Measurements from ENCODE around the gene GRWD1. TPM values are rescaled to one million over a fixed set of nuclear protein-coding genes. Genes with fewer than 3 reads are reported as not detected.
A peak's percentile ranks its signal among the peaks of the same experiment; 100 is the strongest.

The GRWD1 gene
- total and polyA plus RNA-seq, 2 of the 13 experiments (the other 11 are each of a cell fraction or from before 2014, with no cell fraction given), result 10.8 to 46.6 TPM

- TF ChIP-seq HIVEP1 (CRISPR knock-in tag; IDR thresholded peaks at IDR 0.05) (peak; percentile 51), MIER2 (CRISPR knock-in tag; IDR thresholded peaks at IDR 0.05) (no peak), ZEB1 (IDR thresholded peaks at IDR 0.05; ENCODE audit: insufficient replicate concordance, low read depth) (no peak), SMAD9 (CRISPR knock-in tag; IDR thresholded peaks at IDR 0.05) (no peak), ZNF329 (CRISPR knock-in tag; IDR thresholded peaks at IDR 0.05; ENCODE audit: low read depth) (peak; percentile 80; the same call in 1 of the 2 replicates), PTBP1 (IDR thresholded peaks at IDR 0.05; ENCODE audit: low read depth, low read length, poor library complexity, severe bottlenecking) (no peak), ZNF616 (CRISPR knock-in tag; IDR thresholded peaks at IDR 0.05; ENCODE audit: low read depth) (0 out of 2 replicates have a peak, but pooled peaks have one; percentile 56), KDM2A (CRISPR knock-in tag; IDR thresholded peaks at IDR 0.05; ENCODE audit: borderline replicate concordance, low read depth) (peak; percentile 44; the same call in 1 of the 2 replicates), ATF7 (IDR thresholded peaks at IDR 0.05) (no peak), ATF7 (CRISPR knock-in tag; IDR thresholded peaks at IDR 0.05) (no peak), ARNT2 (CRISPR knock-in tag; IDR thresholded peaks at IDR 0.05; ENCODE audit: low read depth) (no peak; the same call in 1 of the 2 replicates), ZNF550 (CRISPR knock-in tag; IDR thresholded peaks at IDR 0.05; ENCODE audit: borderline replicate concordance) (no peak), RXRB (CRISPR knock-in tag; IDR thresholded peaks at IDR 0.05; ENCODE audit: borderline replicate concordance) (0 out of 2 replicates have a peak, but pooled peaks have one; percentile 27), MIER3 (CRISPR knock-in tag; IDR thresholded peaks at IDR 0.05; ENCODE audit: borderline replicate concordance) (no peak), ZNF235 (CRISPR knock-in tag; IDR thresholded peaks at IDR 0.05; ENCODE audit: borderline replicate concordance) (no peak), ZNF614 (CRISPR knock-in tag; IDR thresholded peaks at IDR 0.05; ENCODE audit: borderline replicate concordance) (no peak; the same call in 1 of the 2 replicates), ZFAT (CRISPR knock-in tag; conservative IDR thresholded peaks at IDR 0.05) (no peak), THAP11 (CRISPR knock-in tag; IDR thresholded peaks at IDR 0.05) (peak; percentile 70; the same call in 1 of the 2 replicates), ZNF180 (CRISPR knock-in tag; IDR thresholded peaks at IDR 0.05; ENCODE audit: borderline replicate concordance, low read depth) (no peak), NCOA5 (CRISPR knock-in tag; IDR thresholded peaks at IDR 0.05) (no peak), CSRNP1 (CRISPR knock-in tag; IDR thresholded peaks at IDR 0.05) (peak; percentile 81)
- TF ChIP-seq, protein P1, sequence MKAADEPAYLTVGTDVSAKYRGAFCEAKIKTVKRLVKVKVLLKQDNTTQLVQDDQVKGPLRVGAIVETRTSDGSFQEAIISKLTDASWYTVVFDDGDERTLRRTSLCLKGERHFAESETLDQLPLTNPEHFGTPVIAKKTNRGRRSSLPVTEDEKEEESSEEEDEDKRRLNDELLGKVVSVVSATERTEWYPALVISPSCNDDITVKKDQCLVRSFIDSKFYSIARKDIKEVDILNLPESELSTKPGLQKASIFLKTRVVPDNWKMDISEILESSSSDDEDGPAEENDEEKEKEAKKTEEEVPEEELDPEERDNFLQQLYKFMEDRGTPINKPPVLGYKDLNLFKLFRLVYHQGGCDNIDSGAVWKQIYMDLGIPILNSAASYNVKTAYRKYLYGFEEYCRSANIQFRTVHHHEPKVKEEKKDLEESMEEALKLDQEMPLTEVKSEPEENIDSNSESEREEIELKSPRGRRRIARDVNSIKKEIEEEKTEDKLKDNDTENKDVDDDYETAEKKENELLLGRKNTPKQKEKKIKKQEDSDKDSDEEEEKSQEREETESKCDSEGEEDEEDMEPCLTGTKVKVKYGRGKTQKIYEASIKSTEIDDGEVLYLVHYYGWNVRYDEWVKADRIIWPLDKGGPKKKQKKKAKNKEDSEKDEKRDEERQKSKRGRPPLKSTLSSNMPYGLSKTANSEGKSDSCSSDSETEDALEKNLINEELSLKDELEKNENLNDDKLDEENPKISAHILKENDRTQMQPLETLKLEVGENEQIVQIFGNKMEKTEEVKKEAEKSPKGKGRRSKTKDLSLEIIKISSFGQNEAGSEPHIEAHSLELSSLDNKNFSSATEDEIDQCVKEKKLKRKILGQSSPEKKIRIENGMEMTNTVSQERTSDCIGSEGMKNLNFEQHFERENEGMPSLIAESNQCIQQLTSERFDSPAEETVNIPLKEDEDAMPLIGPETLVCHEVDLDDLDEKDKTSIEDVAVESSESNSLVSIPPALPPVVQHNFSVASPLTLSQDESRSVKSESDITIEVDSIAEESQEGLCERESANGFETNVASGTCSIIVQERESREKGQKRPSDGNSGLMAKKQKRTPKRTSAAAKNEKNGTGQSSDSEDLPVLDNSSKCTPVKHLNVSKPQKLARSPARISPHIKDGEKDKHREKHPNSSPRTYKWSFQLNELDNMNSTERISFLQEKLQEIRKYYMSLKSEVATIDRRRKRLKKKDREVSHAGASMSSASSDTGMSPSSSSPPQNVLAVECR (CRISPR knock-in tag; IDR thresholded peaks at IDR 0.05; ENCODE audit: borderline replicate concordance), result peak; percentile 89
- TF ChIP-seq, protein P2, sequence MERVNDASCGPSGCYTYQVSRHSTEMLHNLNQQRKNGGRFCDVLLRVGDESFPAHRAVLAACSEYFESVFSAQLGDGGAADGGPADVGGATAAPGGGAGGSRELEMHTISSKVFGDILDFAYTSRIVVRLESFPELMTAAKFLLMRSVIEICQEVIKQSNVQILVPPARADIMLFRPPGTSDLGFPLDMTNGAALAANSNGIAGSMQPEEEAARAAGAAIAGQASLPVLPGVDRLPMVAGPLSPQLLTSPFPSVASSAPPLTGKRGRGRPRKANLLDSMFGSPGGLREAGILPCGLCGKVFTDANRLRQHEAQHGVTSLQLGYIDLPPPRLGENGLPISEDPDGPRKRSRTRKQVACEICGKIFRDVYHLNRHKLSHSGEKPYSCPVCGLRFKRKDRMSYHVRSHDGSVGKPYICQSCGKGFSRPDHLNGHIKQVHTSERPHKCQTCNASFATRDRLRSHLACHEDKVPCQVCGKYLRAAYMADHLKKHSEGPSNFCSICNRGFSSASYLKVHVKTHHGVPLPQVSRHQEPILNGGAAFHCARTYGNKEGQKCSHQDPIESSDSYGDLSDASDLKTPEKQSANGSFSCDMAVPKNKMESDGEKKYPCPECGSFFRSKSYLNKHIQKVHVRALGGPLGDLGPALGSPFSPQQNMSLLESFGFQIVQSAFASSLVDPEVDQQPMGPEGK (CRISPR knock-in tag; IDR thresholded peaks at IDR 0.05), result peak; percentile 48; the same call in 1 of the 2 replicates
Measured at GRCh38 chr19:48469289-48469881, 23.6 kb downstream of the GRWD1 start, which contains the start of gene CYTH2 (continued).

Measured in HepG2 (cell line).